Fibroblast of the aortic adventitia (primary cell): Measurements from ENCODE around the gene GPR78. TPM values are rescaled to one million over a fixed set of nuclear protein-coding genes. Genes with fewer than 3 reads are reported as not detected.

Experiments used
- DNase-seq: peaks from one replicate; pipeline ENCODE4 v3.0.0-alpha.2; 2010; ENCODE audit warnings: low read depth
- H3K4me3 ChIP-seq: 2 replicates; pipeline ENCODE4 v1.5.1; 2011; ENCODE audit warnings: low read depth, mild to moderate bottlenecking, control low read depth, low read length, moderate library complexity
- total RNA-seq: library from RNA; depleted of rRNA; stranded (reverse); fragments of >200 nt; gene quantifications from 2 replicates; pipeline ENCODE4 v1.2.3, GENCODE V29; 2012; ENCODE audit warnings: low replicate concordance
- TF ChIP-seq, protein P1 (sequence below): IDR thresholded peaks from 2 replicates; pipeline ENCODE4 v1.5.1; 2011; ENCODE audit warnings: mild to moderate bottlenecking, low read length, control low read depth, inconsistent platforms; ENCODE audit not compliant: insufficient read depth

The GPR78 gene
- total RNA-seq, 1 donor, result 0.36 TPM

DNA sequence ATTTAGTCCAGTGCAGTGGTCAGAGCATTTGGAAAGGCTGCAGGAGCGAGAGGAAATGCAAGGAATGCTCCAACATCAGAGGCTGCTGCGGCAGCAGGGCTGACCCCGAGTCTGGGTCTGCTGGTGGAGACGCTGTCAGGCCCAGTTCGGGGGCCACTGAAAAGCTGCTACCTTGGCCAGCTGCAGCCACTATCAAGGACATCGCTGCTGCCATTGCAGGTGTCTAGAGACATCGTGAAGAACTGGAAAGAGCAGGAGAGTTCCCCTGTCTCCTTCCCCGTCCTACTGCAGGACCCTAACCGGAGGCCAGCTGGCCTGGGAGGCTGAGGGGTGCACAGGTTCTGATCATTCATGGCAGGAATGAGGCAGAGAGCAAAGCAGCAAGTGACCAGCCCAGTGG lies 29.5 kb upstream of the GPR78 start:
- no peak for DNase-seq
- H3K4me3 ChIP-seq, result no peak overlapping the region
- TF ChIP-seq, protein P1, sequence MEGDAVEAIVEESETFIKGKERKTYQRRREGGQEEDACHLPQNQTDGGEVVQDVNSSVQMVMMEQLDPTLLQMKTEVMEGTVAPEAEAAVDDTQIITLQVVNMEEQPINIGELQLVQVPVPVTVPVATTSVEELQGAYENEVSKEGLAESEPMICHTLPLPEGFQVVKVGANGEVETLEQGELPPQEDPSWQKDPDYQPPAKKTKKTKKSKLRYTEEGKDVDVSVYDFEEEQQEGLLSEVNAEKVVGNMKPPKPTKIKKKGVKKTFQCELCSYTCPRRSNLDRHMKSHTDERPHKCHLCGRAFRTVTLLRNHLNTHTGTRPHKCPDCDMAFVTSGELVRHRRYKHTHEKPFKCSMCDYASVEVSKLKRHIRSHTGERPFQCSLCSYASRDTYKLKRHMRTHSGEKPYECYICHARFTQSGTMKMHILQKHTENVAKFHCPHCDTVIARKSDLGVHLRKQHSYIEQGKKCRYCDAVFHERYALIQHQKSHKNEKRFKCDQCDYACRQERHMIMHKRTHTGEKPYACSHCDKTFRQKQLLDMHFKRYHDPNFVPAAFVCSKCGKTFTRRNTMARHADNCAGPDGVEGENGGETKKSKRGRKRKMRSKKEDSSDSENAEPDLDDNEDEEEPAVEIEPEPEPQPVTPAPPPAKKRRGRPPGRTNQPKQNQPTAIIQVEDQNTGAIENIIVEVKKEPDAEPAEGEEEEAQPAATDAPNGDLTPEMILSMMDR, result no peak

GRCh38 chr4:8552024-8552423 lies 28.2 kb upstream of the GPR78 start:
- H3K4me3 ChIP-seq, result no peak overlapping the region
- TF ChIP-seq, protein P1, result no peak
- DNase-seq, result no peak

GRCh38 chr4:8552581-8553205 lies 27.5 kb upstream of the GPR78 start:
- DNase-seq, result no peak
- H3K4me3 ChIP-seq, result no peak overlapping the region
- TF ChIP-seq, protein P1, result no peak

DNA sequence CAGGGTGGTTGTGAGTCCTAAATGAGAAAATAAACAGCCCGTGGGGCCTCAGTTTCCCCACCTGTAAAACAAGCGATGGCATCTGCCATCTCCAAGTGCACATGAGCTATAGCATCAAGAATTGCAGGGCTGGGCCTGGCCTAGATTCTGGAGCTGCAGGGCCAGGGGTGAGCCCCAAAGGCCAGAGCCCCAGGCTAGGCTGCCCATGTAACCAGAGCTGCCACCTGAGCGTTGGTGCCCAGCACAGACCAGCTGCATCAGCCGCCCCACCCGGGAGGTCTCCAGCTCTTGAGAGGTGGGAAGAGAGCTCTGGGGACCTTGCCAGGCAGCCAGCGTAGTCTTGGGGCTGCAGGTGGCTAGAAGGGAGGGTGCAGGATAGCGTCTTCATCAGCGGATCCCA lies 27.0 kb upstream of the GPR78 start:
- DNase-seq, result no peak
- no peak overlapping the region for H3K4me3 ChIP-seq
- TF ChIP-seq, protein P1, result no peak

GRCh38 chr4:8553991-8554405 lies 26.2 kb upstream of the GPR78 start:
- TF ChIP-seq, protein P1, result no peak
- DNase-seq, result no peak
- no peak overlapping the region for H3K4me3 ChIP-seq

DNA sequence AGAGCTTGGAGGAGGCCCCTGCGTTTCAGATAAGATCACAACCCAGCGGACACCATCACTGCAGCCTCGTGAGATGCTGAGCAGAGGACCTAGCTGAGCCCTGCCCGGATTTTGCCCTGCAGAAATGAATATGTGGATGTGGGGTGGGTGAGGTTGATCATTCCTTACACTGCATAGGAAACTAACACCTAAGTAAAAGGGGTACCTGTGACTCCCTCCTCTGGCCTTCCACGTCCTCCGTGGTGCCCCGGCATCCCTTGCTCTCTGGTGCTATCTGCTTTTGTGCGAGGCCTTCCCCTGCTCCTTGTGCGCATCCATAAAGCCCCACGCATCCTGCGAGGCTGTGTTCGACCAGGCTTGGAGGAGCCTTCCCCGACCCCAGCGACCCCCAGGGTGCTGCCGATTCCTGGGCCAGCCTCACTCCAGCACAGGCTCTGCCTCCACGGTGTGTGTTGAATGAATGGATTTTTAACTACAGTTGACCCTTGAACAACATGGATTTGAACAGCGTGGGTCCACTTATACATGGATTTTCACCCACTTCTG lies 25.6 kb upstream of the GPR78 start:
- no peak for DNase-seq
- no peak overlapping the region for H3K4me3 ChIP-seq
- TF ChIP-seq, protein P1, result no peak

DNA sequence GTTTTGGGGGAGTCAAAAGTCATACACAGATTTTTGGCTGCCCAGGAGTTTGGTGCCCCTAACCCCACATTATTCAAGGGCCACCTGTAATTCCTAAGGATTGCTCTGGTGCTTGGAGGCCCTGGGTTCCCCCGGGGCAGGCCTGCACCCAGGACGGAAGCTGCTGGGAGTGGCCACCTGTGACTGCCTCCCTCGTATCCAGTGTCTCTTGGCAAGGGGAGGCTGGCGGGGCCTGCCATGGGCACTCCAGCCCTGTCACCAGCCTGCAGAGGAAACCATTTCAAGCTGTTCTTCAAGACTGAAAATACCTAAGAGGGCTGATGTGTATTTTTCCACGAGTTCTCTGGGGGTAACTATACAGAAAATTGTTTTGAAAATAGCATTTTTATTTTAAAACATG lies 24.5 kb upstream of the GPR78 start:
- DNase-seq, result no peak
- no peak overlapping the region for H3K4me3 ChIP-seq
- TF ChIP-seq, protein P1, result no peak
